H1 (cell line): ENCODE measurements around the gene TBKBP1. TPM values are rescaled to one million over a fixed set of nuclear protein-coding genes. Genes with fewer than 3 reads are reported as not detected.

Experiments used
- CHD1 ChIP-seq: IDR thresholded peaks from 2 replicates; pipeline ENCODE4 v1.6.1; 2012; ENCODE audit warnings: low read depth, low read length, improper control_type of control experiment
- CHD7 ChIP-seq: fragments of 300-600 bp; sonication (generic); IDR thresholded peaks from 2 replicates; pipeline ENCODE4 v1.7.1; 2012; ENCODE audit warnings: low read length, moderate library complexity, mild to moderate bottlenecking, inconsistent platforms; ENCODE audit not compliant: insufficient replicate concordance
- E2F6 ChIP-seq: IDR thresholded peaks from 2 replicates; pipeline ENCODE4 v1.6.1; 2012; ENCODE audit warnings: inconsistent platforms
- KDM5A ChIP-seq: fragments of 200-600 bp; IDR thresholded peaks from 2 replicates; pipeline ENCODE4 v1.7.1; 2012; ENCODE audit warnings: mild to moderate bottlenecking, low read length, inconsistent platforms, mixed read lengths
- RBBP5 ChIP-seq: IDR thresholded peaks from 2 replicates; pipeline ENCODE4 v1.7.1; 2012; ENCODE audit warnings: low read depth, mild to moderate bottlenecking, inconsistent platforms, low read length, moderate library complexity, borderline replicate concordance
- SIRT6 ChIP-seq: IDR thresholded peaks from one replicate; pipeline ENCODE4 v1.7.1; 2012; ENCODE audit warnings: low read length, inconsistent platforms
- TAF7 ChIP-seq: optimal IDR thresholded peaks from 2 replicates; pipeline ENCODE3; 2011; ENCODE audit warnings: low read depth, mild to moderate bottlenecking, inconsistent platforms, low read length, moderate library complexity, borderline replicate concordance
- TEAD4 ChIP-seq: IDR thresholded peaks from 2 replicates; pipeline ENCODE4 v1.6.1; 2012; ENCODE audit warnings: low read depth, low read length, inconsistent platforms, mixed read lengths
- ZNF274 ChIP-seq: IDR thresholded peaks from 2 replicates; pipeline ENCODE4 v1.7.0; 2012; ENCODE audit warnings: low read length, borderline replicate concordance; ENCODE audit errors: extremely low read depth
- polyA plus RNA-seq, 7 experiments: library from polyadenylated mRNA; depleted of rRNA in 3 of 7; stranded (reverse) in 5 of 7; unstranded in 2 of 7; fragments of >200 nt in 5 of 7; fragments of 200-250 nt in 2 of 7; gene quantifications; 1 replicate in 5 of 7; 2 replicates in 1 of 7; 4 replicates in 1 of 7; pipeline versions ENCODE4 v1.2.1 to v1.2.3, GENCODE V29; 2011 to 2013; ENCODE audit warnings: missing spikeins in 2 of 7, mixed read lengths in 2 of 7
- total RNA-seq: library from RNA; stranded (reverse); fragmentation: NEBNext Ultra II Directional; extraction: Animal tissue kit (Norgen Biotek cat#: 25700); gene quantifications from 2 replicates; pipeline ENCODE4 v1.2.1, GENCODE V29; 2021

TBKBP1 gene
- total and polyA plus RNA-seq, 2 of the 8 experiments (the other 6 are each of a cell fraction or from before 2014, with no cell fraction given): 6.3 to 15.1 TPM

DNA sequence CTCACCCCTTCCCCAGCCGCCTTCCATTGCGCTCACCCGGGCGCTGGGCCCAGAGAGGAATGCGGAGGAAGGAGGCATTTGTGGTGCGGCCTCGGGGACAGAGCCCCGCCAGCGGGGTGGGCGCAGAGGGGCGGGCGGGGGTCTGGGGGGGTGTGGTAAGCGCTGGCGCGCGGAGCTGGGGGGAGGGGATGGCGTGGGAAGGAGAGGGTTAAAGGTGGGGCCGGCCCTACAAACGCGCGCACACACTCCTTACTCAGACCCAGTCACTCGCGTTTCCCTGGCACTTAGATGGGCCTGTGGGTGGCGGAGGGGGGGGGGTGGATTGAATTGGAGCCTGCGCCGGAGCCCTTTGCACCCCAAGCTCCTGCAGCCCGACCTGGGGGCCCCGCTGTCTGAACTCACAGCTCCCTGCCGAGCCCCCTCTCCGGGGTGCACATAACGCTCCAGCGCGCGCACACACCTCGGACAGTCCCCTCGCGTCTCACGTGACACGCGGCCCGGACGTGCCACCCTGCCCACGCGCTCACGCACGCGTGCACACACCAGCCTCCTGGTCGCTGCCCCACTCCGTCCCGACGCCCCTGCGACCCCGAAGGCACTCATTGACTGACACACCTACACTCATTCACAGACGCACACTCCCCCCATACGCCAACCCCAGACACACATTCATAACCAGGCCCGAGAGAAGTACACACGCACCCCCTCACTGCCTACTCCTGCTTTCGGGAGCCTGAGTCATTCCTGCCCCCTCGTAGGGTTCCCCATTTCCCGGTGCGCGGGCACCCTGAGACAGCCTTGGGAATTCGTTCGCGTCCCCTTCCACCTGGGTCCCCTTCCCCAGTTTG, 844 bp downstream of the TBKBP1 start (continued):
- no peak for TF ChIP-seq CHD7
- TF ChIP-seq RBBP5: 0 out of 2 replicates have a peak, but pooled peaks have one; percentile 32
- TF ChIP-seq SIRT6: no peak
- 0 out of 2 replicates have a peak, but pooled peaks have one; percentile 18 for TF ChIP-seq TEAD4
- no peak for TF ChIP-seq ZNF274
- no peak for TF ChIP-seq E2F6
- TF ChIP-seq KDM5A: no peak
- no peak for TF ChIP-seq CHD1
- TF ChIP-seq TAF7: no peak
